Stomach smooth muscle (tissue), 2 donors: ENCODE results near the gene KCNK1.
"Not testable (repeated sequence)": the region's sequence is repeated elsewhere in the genome, so short reads cannot be mapped to it uniquely, and the experiment has no call there.

ENCODE experiments used
- H3K27ac ChIP-seq: one replicate; pipeline ENCODE4 v1.7.0; 2013; ENCODE audit warnings: mild to moderate bottlenecking, low read length, inconsistent platforms
- H3K27me3 ChIP-seq, 2 donors: one replicate each; pipeline ENCODE4 v1.7.0; 2013; ENCODE audit warnings: low read length in 2 of 2; ENCODE audit not compliant: insufficient read depth in 2 of 2, control insufficient read depth in 1 of 2
- H3K36me3 ChIP-seq, 2 donors: one replicate each; pipeline ENCODE4 v1.7.0; 2013; ENCODE audit warnings: low read length in 2 of 2; ENCODE audit not compliant: control insufficient read depth in 2 of 2, insufficient read depth in 2 of 2
- H3K4me1 ChIP-seq: one replicate; pipeline ENCODE4 v1.7.0; 2013; ENCODE audit warnings: low read length; ENCODE audit not compliant: control insufficient read depth, insufficient read depth
- H3K4me3 ChIP-seq, 2 donors: one replicate each; pipeline ENCODE4 v1.7.0; 2013; ENCODE audit warnings: low read length in 2 of 2
- H3K9ac ChIP-seq, 2 donors: one replicate each; pipeline ENCODE4 v1.7.0; 2013; ENCODE audit warnings: low read length in 2 of 2, mild to moderate bottlenecking in 1 of 2
- H3K9me3 ChIP-seq, 2 donors: one replicate each; pipeline ENCODE4 v1.7.0; 2013; ENCODE audit warnings: low read length in 2 of 2; ENCODE audit not compliant: control insufficient read depth in 2 of 2
- donor health status: healthy.
- donor health status: Pancreatic carcinoma.

Gene KCNK1

GRCh38 chr1:233607252-233608119 is 6.4 kb upstream of the KCNK1 start:
- H3K9ac ChIP-seq, result no peak overlapping the region
- no peaks in the 10 kb centered on the region for H3K36me3 ChIP-seq
- no peak overlapping the region for H3K4me3 ChIP-seq
- H3K4me1 ChIP-seq, result no peaks in the 10 kb centered on the region
- peaks cover 7 to 9% of the 10 kb centered on the region in 2 donors for H3K27me3 ChIP-seq
- no peak overlapping the region for H3K27ac ChIP-seq
- H3K9me3 ChIP-seq, result no peaks in the 10 kb centered on the region

DNA sequence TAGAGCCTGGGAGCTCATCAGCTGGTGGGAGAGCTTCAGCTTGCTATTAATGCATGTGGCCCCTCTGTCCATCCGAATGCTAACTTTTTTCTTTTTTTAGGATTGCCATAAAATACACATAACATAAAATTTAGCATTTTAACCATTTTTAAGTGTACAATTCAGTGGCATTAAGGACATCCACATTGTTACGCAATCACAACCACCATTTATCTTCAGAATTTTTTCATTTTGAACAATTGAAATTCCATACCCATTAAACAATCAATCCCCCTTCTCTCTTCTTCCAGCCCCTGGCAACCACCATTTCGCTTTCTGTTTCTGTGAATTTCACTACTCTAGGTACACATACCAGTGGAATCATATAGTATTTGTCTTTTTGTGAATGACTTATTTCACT is 4.9 kb upstream of the KCNK1 start:
- H3K9me3 ChIP-seq, result no peaks in the 10 kb centered on the region
- no peak overlapping the region for H3K27ac ChIP-seq

DNA sequence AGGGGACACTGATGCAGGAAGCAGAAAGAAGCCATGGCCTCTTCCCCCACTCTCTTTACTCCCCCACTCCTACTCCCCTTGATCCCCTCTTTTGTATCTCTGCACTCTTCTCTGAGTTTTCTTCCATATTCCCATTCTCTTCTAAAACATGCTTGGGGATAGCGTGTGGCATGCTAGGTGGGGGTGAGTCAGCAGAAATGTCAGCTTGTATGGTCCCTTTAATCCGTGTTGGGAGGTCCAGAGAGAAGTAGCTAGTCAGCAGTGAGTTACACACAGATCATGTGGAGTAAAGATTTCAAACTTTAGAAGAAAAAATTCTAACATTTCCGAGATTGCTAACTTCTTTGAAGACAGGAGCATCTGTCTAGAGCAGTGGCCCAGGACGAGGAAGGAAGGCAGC is 4.0 kb upstream of the KCNK1 start:
- Histone ChIP-seq H3K4me3 (no peak overlapping the region), H3K36me3 (no peaks in the 10 kb centered on the region), H3K27me3 (peaks cover 14 to 24% of the 10 kb centered on the region in 2 donors), H3K9ac (no peak overlapping the region), H3K4me1 (peaks cover 3% of the 10 kb centered on the region), H3K9me3 (no peaks in the 10 kb centered on the region), H3K27ac (no peak overlapping the region)

More for the DNA sequence above, 4.9 kb upstream of the KCNK1 start:
- Histone ChIP-seq H3K36me3 (no peaks in the 10 kb centered on the region), H3K27me3 (peaks cover 10 to 20% of the 10 kb centered on the region in 2 donors), H3K9ac (no peak overlapping the region), H3K4me1 (peaks cover under 1% of the 10 kb centered on the region), H3K4me3 (no peak overlapping the region)

DNA sequence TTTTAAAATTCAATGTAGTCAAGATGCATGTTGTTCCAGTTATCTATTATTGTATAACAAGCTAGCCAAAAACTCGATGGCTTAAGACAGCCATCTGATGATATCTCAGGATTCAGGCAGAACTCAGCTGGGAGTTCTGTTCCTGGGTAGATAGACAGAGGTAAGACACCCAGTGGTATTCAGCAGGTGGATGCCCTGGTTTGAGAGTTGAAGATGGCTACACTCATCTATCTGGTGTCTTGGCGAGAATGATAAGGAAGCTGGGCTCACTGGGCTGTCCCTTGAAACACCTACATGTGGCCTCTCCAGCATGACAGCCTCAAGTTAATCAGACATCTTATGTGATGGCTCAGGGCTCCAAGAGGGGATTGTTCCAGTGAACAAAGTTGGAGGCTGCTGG is 3.3 kb upstream of the KCNK1 start:
- H3K36me3 ChIP-seq, result no peaks in the 10 kb centered on the region
- H3K27ac ChIP-seq, result no peak overlapping the region
- no peak overlapping the region for H3K9ac ChIP-seq
- peaks cover 19 to 30% of the 10 kb centered on the region in 2 donors for H3K27me3 ChIP-seq
- no peaks in the 10 kb centered on the region for H3K9me3 ChIP-seq
- H3K4me3 ChIP-seq, result no peak overlapping the region
- peaks cover 3% of the 10 kb centered on the region for H3K4me1 ChIP-seq

- not testable (repeated sequence) for H3K9ac ChIP-seq, H3K4me3 ChIP-seq, H3K36me3 ChIP-seq, H3K9me3 ChIP-seq, H3K27ac ChIP-seq, H3K4me1 ChIP-seq
- H3K27me3 ChIP-seq, result peaks cover 19 to 32% of the 10 kb centered on the region in 2 donors
Measured at GRCh38 chr1:233611363-233611762, 2.5 kb upstream of the KCNK1 start.

DNA sequence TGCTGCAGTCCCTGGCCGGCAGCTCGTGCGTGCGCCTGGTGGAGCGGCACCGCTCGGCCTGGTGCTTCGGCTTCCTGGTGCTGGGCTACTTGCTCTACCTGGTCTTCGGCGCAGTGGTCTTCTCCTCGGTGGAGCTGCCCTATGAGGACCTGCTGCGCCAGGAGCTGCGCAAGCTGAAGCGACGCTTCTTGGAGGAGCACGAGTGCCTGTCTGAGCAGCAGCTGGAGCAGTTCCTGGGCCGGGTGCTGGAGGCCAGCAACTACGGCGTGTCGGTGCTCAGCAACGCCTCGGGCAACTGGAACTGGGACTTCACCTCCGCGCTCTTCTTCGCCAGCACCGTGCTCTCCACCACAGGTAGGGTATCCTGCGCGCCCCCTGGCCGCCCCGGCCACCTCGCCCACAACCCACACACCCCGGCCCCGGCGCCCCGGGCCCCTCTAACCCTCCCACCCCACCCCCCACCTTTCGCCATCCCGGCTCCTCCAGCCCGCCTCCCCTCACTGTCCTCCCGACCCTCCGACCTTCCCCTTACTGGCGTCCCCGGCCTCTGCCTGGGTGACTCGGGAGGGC is 352 bp downstream of the KCNK1 start:
- Histone ChIP-seq H3K9ac (no peak overlapping the region), H3K4me1 (peaks cover 3% of the 10 kb centered on the region), H3K4me3 (peak overlapping the region; percentile 31 to 62), H3K27ac (no peak overlapping the region), H3K36me3 (no peaks in the 10 kb centered on the region), H3K27me3 (peaks cover 19 to 32% of the 10 kb centered on the region in 2 donors), H3K9me3 (no peaks in the 10 kb centered on the region)

- Histone ChIP-seq H3K4me3 (peak overlapping the region in 1 of 2 donors; percentile 55), H3K9ac (no peak overlapping the region), H3K27me3 (peaks cover 19 to 29% of the 10 kb centered on the region in 2 donors), H3K27ac (no peak overlapping the region), H3K36me3 (no peaks in the 10 kb centered on the region), H3K9me3 (no peaks in the 10 kb centered on the region), H3K4me1 (peaks cover 3% of the 10 kb centered on the region)
Measured at GRCh38 chr1:233614743-233615521, 1.0 kb downstream of the KCNK1 start.

GRCh38 chr1:233615571-233615970 is 1.7 kb downstream of the KCNK1 start:
- Histone ChIP-seq H3K4me3 (peak overlapping the region in 1 of 2 donors; percentile 55), H3K9me3 (no peaks in the 10 kb centered on the region), H3K9ac (no peak overlapping the region), H3K27ac (no peak overlapping the region), H3K4me1 (peaks cover 3% of the 10 kb centered on the region), H3K36me3 (no peaks in the 10 kb centered on the region), H3K27me3 (peaks cover 19 to 29% of the 10 kb centered on the region in 2 donors)

- H3K4me3 ChIP-seq, result no peak overlapping the region
Measured at GRCh38 chr1:233617025-233617424, 3.1 kb downstream of the KCNK1 start.

GRCh38 chr1:233619414-233619813 is 5.5 kb downstream of the KCNK1 start:
- H3K27me3 ChIP-seq, result peaks cover 9 to 13% of the 10 kb centered on the region in 2 donors
- H3K4me1 ChIP-seq, H3K9ac ChIP-seq, H3K9me3 ChIP-seq, H3K4me3 ChIP-seq, H3K27ac ChIP-seq, H3K36me3 ChIP-seq: not testable (repeated sequence)

More at GRCh38 chr1:233617025-233617424, 3.1 kb downstream of the KCNK1 start:
- Histone ChIP-seq H3K27me3 (peaks cover 12 to 25% of the 10 kb centered on the region in 2 donors), H3K36me3 (no peaks in the 10 kb centered on the region), H3K4me1 (peaks cover 3% of the 10 kb centered on the region), H3K9ac (no peak overlapping the region), H3K27ac (no peak overlapping the region), H3K9me3 (no peaks in the 10 kb centered on the region)
